Measurements from ENCODE around the gene ANGEL1. TPM values are rescaled to one million over a fixed set of nuclear protein-coding genes. Genes with fewer than 3 reads are reported as not detected.

The ANGEL1 gene
- polyA plus RNA-seq, 3 donors: 8.1 to 10.4 (median 8.5) TPM

DNA sequence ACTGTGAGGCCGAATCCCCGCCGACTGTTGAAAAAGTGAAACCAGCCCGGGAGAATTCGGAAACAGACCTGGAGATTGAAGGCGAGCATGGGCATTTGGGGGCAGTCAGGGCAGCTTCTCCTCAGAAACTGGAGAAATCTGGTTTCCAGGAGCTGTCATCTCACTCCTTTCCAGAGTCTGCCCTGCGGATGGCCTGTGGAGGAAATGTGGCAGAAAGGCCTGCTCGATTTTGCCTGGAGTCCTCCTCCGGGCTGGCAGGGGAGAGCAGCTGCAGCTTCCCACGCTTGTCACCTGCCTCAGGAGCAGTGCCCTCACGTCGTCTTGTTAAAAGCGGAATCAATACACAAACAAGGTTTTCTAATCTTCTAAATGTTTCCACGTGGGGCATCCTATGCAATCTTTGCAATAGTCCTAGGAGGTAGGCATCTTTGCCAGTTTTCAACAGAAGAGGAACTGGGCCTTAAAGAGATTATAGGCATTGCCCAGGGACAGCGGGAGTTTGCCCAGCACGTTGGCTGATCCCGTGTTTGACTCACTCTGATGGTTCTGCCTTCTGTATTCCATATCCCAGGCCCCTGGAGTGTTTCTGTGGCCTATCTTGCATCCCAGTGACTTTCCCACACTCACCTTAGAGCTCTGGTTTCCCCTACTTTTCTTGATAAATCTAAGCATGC, 15.8 kb upstream of the ANGEL1 start:
- Histone ChIP-seq H4K20me1 (ENCODE audit: insufficient read depth, low read length) (no peaks in the 10 kb centered on the region), H3K9ac (ENCODE audit: insufficient read depth, low read length, poor library complexity, severe bottlenecking) (no peak overlapping the region), H3K4me2 (replicated peaks; ENCODE audit: extremely low read depth, low read length, poor library complexity, severe bottlenecking) (no peak overlapping the region), H3K27ac (ENCODE audit: low read depth in 1 of 2, low read length in 2 of 2) (peak overlapping the region in 1 of 2 donors; percentile 21), H3K9me3 (replicated peaks in 1 of 2; ENCODE audit: control insufficient read depth in 1 of 2, insufficient read depth in 1 of 2, low read length in 2 of 2) (no peaks in the 10 kb centered on the region), H3K36me3 (replicated peaks in 1 of 2; ENCODE audit: control insufficient read depth in 1 of 2, insufficient read depth in 2 of 2, low read length in 2 of 2) (no peaks in the 10 kb centered on the region), H3K79me2 (ENCODE audit: insufficient read depth, low read length) (no peaks in the 10 kb centered on the region), H3K4me3 (replicated peaks in 1 of 3; ENCODE audit: low read depth in 2 of 3, low read length in 3 of 3) (no peak overlapping the region), H3K27me3 (ENCODE audit: control insufficient read depth in 2 of 2, insufficient read depth in 2 of 2, low read length in 2 of 2) (no peaks in the 10 kb centered on the region), H2AFZ (ENCODE audit: insufficient read depth, low read depth, low read length, poor library complexity, severe bottlenecking) (no peak overlapping the region), H3K4me1 (ENCODE audit: control insufficient read depth in 1 of 2, insufficient read depth in 2 of 2, low read length in 2 of 2) (peaks cover 15 to 21% of the 10 kb centered on the region in 2 donors)
- peak in 1 of 3 donors; percentile 40 for DNase-seq
- no peak overlapping the region for H3K4me3 Mint-ChIP-seq
- H3K27me3 Mint-ChIP-seq (ENCODE audit: low read depth in 3 of 3): peaks cover 0 to 2% (median 2%) of the 10 kb centered on the region in 3 donors
- H3K9me3 Mint-ChIP-seq: peaks cover 0 to 4% (median 0%) of the 10 kb centered on the region in 7 donors
- 94% methylated on average over 14 of the region's 17 CpGs for WGBS (ENCODE audit: insufficient coverage)
- peak overlapping the region in 6 of 7 donors; percentile 25 to 91 (median 73) for H3K27ac Mint-ChIP-seq
- H3K36me3 Mint-ChIP-seq: peaks cover 12 to 25% of the 10 kb centered on the region in 2 donors
- peaks cover 39% of the 10 kb centered on the region for H3K4me1 Mint-ChIP-seq
- intact Hi-C loops (cut with micrococcal nuclease): no loop called here
- TF ChIP-seq, protein P1, sequence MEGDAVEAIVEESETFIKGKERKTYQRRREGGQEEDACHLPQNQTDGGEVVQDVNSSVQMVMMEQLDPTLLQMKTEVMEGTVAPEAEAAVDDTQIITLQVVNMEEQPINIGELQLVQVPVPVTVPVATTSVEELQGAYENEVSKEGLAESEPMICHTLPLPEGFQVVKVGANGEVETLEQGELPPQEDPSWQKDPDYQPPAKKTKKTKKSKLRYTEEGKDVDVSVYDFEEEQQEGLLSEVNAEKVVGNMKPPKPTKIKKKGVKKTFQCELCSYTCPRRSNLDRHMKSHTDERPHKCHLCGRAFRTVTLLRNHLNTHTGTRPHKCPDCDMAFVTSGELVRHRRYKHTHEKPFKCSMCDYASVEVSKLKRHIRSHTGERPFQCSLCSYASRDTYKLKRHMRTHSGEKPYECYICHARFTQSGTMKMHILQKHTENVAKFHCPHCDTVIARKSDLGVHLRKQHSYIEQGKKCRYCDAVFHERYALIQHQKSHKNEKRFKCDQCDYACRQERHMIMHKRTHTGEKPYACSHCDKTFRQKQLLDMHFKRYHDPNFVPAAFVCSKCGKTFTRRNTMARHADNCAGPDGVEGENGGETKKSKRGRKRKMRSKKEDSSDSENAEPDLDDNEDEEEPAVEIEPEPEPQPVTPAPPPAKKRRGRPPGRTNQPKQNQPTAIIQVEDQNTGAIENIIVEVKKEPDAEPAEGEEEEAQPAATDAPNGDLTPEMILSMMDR (IDR thresholded peaks at IDR 0.05): no peak

DNA sequence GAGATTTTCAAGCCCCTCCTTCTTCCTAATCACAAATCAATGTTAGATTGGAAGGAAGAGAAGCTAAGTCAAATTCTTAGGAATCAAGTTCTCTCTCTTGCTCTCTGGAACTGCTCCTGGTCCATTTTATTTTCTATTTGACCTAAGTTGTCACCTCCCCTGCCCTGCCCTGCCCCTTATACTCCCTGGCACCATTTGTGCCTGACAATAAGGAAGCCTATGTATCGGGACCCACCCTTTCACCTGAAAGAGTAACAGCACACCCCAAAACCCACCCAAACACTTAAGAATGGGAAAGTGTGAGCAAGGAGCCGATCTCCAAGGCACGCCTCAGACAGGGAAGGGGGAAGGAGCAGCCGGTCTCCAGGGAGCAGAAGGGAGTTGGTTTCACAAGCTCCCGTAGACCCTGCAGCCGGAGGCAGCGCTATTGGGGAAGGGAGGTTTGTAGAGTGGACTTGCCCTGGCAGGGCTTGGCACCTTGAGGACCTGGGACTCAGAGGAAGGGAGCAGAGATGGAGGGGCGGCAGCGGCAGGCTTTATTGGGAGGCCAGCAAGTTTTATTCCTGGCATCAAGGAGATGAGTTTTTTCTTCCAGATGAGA, 15.1 kb upstream of the ANGEL1 start:
- Histone ChIP-seq H3K27me3 (ENCODE audit: control insufficient read depth in 2 of 2, insufficient read depth in 2 of 2, low read length in 2 of 2) (no peaks in the 10 kb centered on the region), H3K4me3 (replicated peaks in 1 of 3; ENCODE audit: low read depth in 2 of 3, low read length in 3 of 3) (no peak overlapping the region), H3K9ac (ENCODE audit: insufficient read depth, low read length, poor library complexity, severe bottlenecking) (no peak overlapping the region), H3K4me2 (replicated peaks; ENCODE audit: extremely low read depth, low read length, poor library complexity, severe bottlenecking) (no peak overlapping the region), H3K36me3 (replicated peaks in 1 of 2; ENCODE audit: control insufficient read depth in 1 of 2, insufficient read depth in 2 of 2, low read length in 2 of 2) (no peaks in the 10 kb centered on the region), H2AFZ (ENCODE audit: insufficient read depth, low read depth, low read length, poor library complexity, severe bottlenecking) (no peak overlapping the region), H3K79me2 (ENCODE audit: insufficient read depth, low read length) (no peaks in the 10 kb centered on the region), H3K9me3 (replicated peaks in 1 of 2; ENCODE audit: control insufficient read depth in 1 of 2, insufficient read depth in 1 of 2, low read length in 2 of 2) (no peaks in the 10 kb centered on the region), H3K4me1 (ENCODE audit: control insufficient read depth in 1 of 2, insufficient read depth in 2 of 2, low read length in 2 of 2) (peaks cover 8 to 14% of the 10 kb centered on the region in 2 donors), H4K20me1 (ENCODE audit: insufficient read depth, low read length) (no peaks in the 10 kb centered on the region), H3K27ac (ENCODE audit: low read depth in 1 of 2, low read length in 2 of 2) (no peak overlapping the region)
- intact Hi-C loops (cut with micrococcal nuclease): no loop called here
- Mint-ChIP-seq H3K4me1 (peaks cover 33% of the 10 kb centered on the region), H3K36me3 (peaks cover 11 to 25% of the 10 kb centered on the region in 2 donors), H3K9me3 (peaks cover 0 to 4% (median 0%) of the 10 kb centered on the region in 7 donors), H3K27ac (peak overlapping the region in 3 of 7 donors; percentile 36 to 66 (median 63)), H3K4me3 (no peak overlapping the region), H3K27me3 (ENCODE audit: low read depth in 3 of 3) (peaks cover 0 to 2% (median 2%) of the 10 kb centered on the region in 3 donors)
- DNase-seq: no peak
- WGBS (ENCODE audit: insufficient coverage): 95% methylated on average over 8 of the region's 9 CpGs
- TF ChIP-seq, protein P1 (IDR thresholded peaks at IDR 0.05): no peak
